Suprapubic skin (tissue), 4 donors: ENCODE data around the gene NTN3. TPM values are rescaled to one million over a fixed set of nuclear protein-coding genes. Genes with fewer than 3 reads are reported as not detected.
A peak's percentile ranks its signal among the peaks of the same experiment; 100 is the strongest.

ENCODE experiments used
- DNase-seq, 2 donors: peaks; one replicate each; pipeline ENCODE4 v3.0.0-alpha.2; 2019; ENCODE audit warnings: low spot score in 2 of 2
- H3K27ac ChIP-seq: fragments of 200-600 bp; sonication (generic); one replicate; pipeline ENCODE4 v1.5.1; 2019
- H3K27me3 ChIP-seq: fragments of 200-600 bp; sonication (generic); one replicate; pipeline ENCODE4 v1.5.1; 2019
- H3K36me3 ChIP-seq: fragments of 200-600 bp; sonication (generic); one replicate; pipeline ENCODE4 v1.5.1; 2019
- H3K4me1 ChIP-seq: fragments of 200-600 bp; sonication (generic); one replicate; pipeline ENCODE4 v1.5.1; 2019
- H3K4me3 ChIP-seq: fragments of 200-600 bp; sonication (generic); one replicate; pipeline ENCODE4 v1.5.1; 2019; ENCODE audit warnings: mild to moderate bottlenecking
- H3K9me3 ChIP-seq: fragments of 200-600 bp; sonication (generic); one replicate; pipeline ENCODE4 v1.5.1; 2019
- EP300 ChIP-seq: sonication (generic); formaldehyde crosslinking; IDR thresholded peaks from one replicate; pipeline ENCODE4 v1.6.1; 2017; ENCODE audit warnings: antibody characterized with exemption
- POLR2A ChIP-seq, 2 donors: fragments of 450-650 bp; IDR thresholded peaks; one replicate each; pipeline ENCODE4 v1.6.1; 2017; ENCODE audit warnings: antibody characterized with exemption in 2 of 2, mild to moderate bottlenecking in 2 of 2, moderate library complexity in 2 of 2
- POLR2AphosphoS5 ChIP-seq, 3 donors: sonication (generic); formaldehyde crosslinking; IDR thresholded peaks; one replicate each; pipeline ENCODE4 v1.6.1; 2017; ENCODE audit warnings: antibody characterized with exemption in 3 of 3
- WGBS: methylation state at CpG from one replicate; pipeline ENCODE4 v1.1.5; 2018; 5-methylcytosine and 5-hydroxymethylcytosine counted together
- total RNA-seq, 4 donors: library from RNA; depleted of rRNA; stranded (reverse); fragments of >200 nt; gene quantifications; one replicate each; pipeline ENCODE4 v1.1.0, GENCODE V29; 2016
- TF ChIP-seq, protein P1 (sequence below), 2 donors: fragments of 200-600 bp in 1 of 2; fragments of 450-650 bp in 1 of 2; sonication (generic) in 1 of 2; IDR thresholded peaks; one replicate each; pipeline ENCODE4 v1.5.1; 2016 to 2019; ENCODE audit warnings: antibody characterized with exemption in 2 of 2, mild to moderate bottlenecking in 1 of 2, moderate library complexity in 1 of 2

The NTN3 gene
- total RNA-seq, 4 donors from 2014 or later: not detected

DNA sequence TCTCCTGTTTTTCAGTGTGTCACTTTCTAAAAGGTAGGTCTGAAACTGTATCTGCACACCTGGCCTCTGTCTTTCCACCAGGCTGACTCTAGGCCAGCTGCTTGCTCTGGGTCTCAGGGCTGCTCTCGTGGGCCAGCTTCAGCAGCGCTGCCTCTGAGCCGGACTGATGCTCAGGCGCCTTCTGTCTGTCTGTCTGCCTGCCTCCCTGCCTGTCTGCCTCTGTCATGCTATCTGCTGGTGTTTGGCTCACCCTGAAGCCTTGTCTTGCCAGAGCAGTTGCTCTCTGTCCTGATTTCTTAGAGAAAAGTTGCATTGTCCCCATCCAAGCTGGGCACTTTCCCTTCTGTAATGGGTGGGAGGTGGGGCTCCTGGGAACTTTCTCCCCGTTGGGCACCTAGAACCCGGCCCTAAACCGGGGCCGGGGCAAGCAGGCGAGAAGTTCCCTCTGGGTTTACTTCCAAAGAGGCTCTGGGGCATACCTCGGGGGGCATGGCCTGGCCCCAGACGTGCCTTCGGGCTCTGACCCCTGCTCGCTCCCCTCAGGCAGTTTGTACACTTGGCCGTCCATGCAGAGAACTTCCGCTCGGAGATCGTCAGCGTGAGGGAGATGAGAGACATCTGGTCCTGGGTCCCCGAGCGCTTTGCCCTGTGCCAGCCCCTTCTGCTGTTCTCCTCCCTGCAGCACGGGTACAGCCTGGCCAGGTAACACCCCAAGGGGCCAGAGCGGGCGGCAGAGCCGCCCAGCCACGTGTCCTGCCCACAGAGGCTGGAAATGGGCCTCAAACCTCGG is 26.8 kb downstream of the NTN3 start:
- 76% methylated on average over 18 of the region's 26 CpGs for WGBS
- H3K4me1 ChIP-seq: peaks cover 74% of the 10 kb centered on the region

DNA sequence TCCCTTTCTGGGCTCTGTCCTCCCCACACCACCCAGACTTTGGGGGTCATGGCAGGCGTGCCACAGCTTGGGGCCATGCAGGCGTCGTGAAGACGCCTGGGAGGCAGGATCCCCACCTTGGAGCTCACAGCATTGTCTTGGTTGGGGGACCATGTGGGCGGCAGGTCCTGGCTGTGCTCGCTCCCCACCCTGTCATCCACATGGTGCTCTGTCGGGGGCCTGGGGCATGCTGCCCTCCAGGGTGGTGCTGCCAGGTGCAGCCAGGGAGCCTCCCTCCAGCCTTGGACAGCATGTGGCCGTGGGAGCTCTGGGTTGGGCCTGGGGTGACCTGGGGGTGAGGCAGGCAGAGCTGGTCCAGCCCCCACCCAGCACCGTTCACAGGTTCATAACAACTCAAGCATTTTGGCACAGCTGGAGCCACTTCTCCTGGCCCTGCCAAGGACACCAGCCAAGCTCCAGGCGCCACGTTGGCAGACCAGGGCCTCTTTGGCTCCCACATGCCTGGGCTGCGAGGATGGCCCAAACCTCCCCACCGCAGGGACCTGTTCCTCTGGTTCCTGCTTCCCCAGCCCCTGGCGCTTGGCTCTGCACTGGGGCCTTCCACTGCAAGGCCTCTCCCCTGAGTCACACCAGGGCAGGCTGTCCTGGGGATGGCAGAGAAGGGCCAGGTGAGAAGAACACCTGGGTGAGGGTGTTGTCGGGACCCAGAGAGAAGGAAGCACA is 27.6 kb downstream of the NTN3 start:
- 41% methylated on average over 6 of the region's 15 CpGs for WGBS
- peaks cover 75% of the 10 kb centered on the region for H3K4me1 ChIP-seq
- H3K9me3 ChIP-seq: no peaks in the 10 kb centered on the region
- H3K27me3 ChIP-seq: no peaks in the 10 kb centered on the region
- TF ChIP-seq POLR2AphosphoS5 (IDR thresholded peaks at IDR 0.05): peak in 2 of 3 donors; percentile 82 to 88
- no peak for TF ChIP-seq EP300
- no peak overlapping the region for H3K4me3 ChIP-seq
- DNase-seq: peak in 1 of 2 donors; percentile 88
- peaks cover 7% of the 10 kb centered on the region for H3K36me3 ChIP-seq
- peak overlapping the region; percentile 88 for H3K27ac ChIP-seq

More for the DNA sequence above, 26.8 kb downstream of the NTN3 start:
- no peak for DNase-seq
- peak overlapping the region; percentile 88 for H3K27ac ChIP-seq
- H3K9me3 ChIP-seq: no peaks in the 10 kb centered on the region
- H3K4me3 ChIP-seq: no peak overlapping the region
- H3K36me3 ChIP-seq: peaks cover 7% of the 10 kb centered on the region
- TF ChIP-seq POLR2AphosphoS5 (IDR thresholded peaks at IDR 0.05) (no peak), POLR2A (IDR thresholded peaks at IDR 0.05) (no peak), EP300 (no peak)
- TF ChIP-seq, protein P1, sequence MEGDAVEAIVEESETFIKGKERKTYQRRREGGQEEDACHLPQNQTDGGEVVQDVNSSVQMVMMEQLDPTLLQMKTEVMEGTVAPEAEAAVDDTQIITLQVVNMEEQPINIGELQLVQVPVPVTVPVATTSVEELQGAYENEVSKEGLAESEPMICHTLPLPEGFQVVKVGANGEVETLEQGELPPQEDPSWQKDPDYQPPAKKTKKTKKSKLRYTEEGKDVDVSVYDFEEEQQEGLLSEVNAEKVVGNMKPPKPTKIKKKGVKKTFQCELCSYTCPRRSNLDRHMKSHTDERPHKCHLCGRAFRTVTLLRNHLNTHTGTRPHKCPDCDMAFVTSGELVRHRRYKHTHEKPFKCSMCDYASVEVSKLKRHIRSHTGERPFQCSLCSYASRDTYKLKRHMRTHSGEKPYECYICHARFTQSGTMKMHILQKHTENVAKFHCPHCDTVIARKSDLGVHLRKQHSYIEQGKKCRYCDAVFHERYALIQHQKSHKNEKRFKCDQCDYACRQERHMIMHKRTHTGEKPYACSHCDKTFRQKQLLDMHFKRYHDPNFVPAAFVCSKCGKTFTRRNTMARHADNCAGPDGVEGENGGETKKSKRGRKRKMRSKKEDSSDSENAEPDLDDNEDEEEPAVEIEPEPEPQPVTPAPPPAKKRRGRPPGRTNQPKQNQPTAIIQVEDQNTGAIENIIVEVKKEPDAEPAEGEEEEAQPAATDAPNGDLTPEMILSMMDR (IDR thresholded peaks at IDR 0.05): no peak
- no peaks in the 10 kb centered on the region for H3K27me3 ChIP-seq

DNA sequence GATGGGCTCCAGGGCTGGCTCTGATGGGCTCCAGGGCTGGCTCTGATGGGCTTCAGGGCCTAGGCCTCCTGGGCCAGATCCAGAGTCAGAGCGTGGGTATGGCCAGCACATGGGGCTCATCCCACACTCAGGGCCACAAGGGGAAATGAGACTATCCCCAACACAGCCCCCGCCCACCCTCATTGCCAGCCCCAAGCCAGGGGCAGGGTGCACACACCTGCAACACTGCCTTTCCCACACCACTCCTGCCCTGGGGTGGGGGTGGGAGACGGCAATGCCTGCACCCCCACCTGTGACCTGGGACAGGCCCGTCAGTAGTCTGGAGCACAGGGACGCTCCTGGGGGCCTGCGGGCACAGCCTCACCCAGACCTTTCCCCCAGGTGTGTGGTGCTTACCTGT is 28.4 kb downstream of the NTN3 start:
- no peak for DNase-seq
- Histone ChIP-seq H3K4me1 (peaks cover 75% of the 10 kb centered on the region), H3K27me3 (no peaks in the 10 kb centered on the region), H3K27ac (peak overlapping the region; percentile 88), H3K9me3 (no peaks in the 10 kb centered on the region), H3K36me3 (peaks cover 7% of the 10 kb centered on the region), H3K4me3 (no peak overlapping the region)
- TF ChIP-seq EP300: no peak
- no peak for TF ChIP-seq POLR2A (IDR thresholded peaks at IDR 0.05)
- no peak for TF ChIP-seq POLR2AphosphoS5 (IDR thresholded peaks at IDR 0.05)
- TF ChIP-seq, protein P1 (IDR thresholded peaks at IDR 0.05): no peak
- 68% methylated on average over 3 of the region's 6 CpGs for WGBS

DNA sequence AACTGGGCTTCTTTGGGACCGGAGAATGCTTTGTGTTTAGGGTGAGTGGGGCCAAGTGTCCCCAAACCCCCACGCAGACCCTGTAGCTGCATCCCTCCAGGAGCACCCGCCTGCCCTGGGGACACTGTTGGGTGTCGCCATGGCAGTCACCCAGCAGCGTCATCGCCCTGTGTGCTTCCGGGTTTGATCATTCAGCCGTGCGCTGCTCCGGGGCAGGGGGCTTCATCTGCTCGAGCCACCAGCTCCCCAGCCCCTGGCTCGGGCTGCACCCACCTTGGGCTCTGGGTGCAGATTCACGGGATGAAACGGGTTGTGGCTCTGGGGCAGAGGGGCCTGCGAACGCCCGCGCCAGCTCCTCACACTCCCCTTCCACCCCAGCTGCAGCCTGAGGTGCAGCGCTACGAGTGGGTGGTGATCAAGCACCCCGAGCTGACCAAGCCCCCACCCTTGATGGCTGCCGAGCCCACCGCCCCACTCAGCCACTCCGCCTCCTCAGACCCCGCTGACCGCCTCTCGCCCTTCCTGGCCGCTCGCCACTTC is 28.9 kb downstream of the NTN3 start:
- peaks cover 75% of the 10 kb centered on the region for H3K4me1 ChIP-seq
- peaks cover 7% of the 10 kb centered on the region for H3K36me3 ChIP-seq

DNA sequence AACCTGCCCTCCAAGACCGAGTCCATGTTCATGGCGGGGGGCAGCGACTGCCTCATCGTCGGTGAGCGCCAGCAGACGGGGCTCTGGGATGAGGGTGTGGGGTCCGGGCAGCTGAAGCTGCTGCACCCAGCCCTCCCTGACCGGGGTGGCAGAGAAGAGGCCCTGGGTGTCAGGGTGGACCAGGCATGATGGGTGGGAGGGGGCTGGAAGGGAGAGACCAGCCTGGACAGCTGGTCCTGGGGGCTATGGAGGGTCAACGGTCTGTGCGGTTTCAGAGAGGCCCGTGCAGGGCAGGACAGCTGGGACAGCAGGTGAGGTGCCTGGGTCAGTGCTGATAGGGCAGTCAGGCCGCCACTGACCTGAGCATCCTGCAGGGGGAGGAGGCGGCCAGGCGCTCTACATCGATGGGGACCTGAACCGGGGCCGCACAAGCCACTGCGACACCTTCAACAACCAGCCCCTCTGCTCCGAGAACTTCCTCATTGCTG is 29.4 kb downstream of the NTN3 start:
- H3K4me1 ChIP-seq: peaks cover 75% of the 10 kb centered on the region
- no peak for DNase-seq
- no peaks in the 10 kb centered on the region for H3K27me3 ChIP-seq
- 93% methylated on average over 10 of the region's 20 CpGs for WGBS
- no peak overlapping the region for H3K4me3 ChIP-seq
- TF ChIP-seq POLR2A (IDR thresholded peaks at IDR 0.05) (no peak), EP300 (no peak), POLR2AphosphoS5 (IDR thresholded peaks at IDR 0.05) (no peak)
- TF ChIP-seq, protein P1 (IDR thresholded peaks at IDR 0.05): no peak
- H3K9me3 ChIP-seq: no peaks in the 10 kb centered on the region
- H3K36me3 ChIP-seq: peaks cover 7% of the 10 kb centered on the region
- H3K27ac ChIP-seq: no peak overlapping the region

More for the DNA sequence above, 28.9 kb downstream of the NTN3 start:
- no peak for TF ChIP-seq POLR2A (IDR thresholded peaks at IDR 0.05)
- TF ChIP-seq POLR2AphosphoS5 (IDR thresholded peaks at IDR 0.05): no peak
- no peak for TF ChIP-seq EP300
- TF ChIP-seq, protein P1 (IDR thresholded peaks at IDR 0.05): no peak
- no peak overlapping the region for H3K4me3 ChIP-seq
- H3K27ac ChIP-seq: peak overlapping the region; percentile 88
- WGBS: 82% methylated on average over 12 of the region's 29 CpGs
- no peak for DNase-seq
- H3K9me3 ChIP-seq: no peaks in the 10 kb centered on the region
- H3K27me3 ChIP-seq: no peaks in the 10 kb centered on the region
